HEK293 (cell line): ENCODE results near the gene TBC1D4.

Source experiments
- CTCF ChIA-PET: fragments of 350-600 bp; formaldehyde crosslinking; extraction: SDS; loops from one replicate; lab custom pipeline; 2021; ENCODE audit warnings: antibody characterized with exemption; lab: Yijun Ruan, JAX
- POLR2A ChIA-PET: fragments of 300-600 bp; formaldehyde crosslinking; extraction: SDS; loops from one replicate; lab custom pipeline; 2020; ENCODE audit warnings: antibody characterized with exemption, inconsistent platforms; lab: Yijun Ruan, JAX
- H3K27ac ChIP-seq: fragments of 200-500 bp; sonication (Bioruptor generic); 2 replicates; pipeline ENCODE4 v1.5.1; 2014; ENCODE audit warnings: low read depth, low read length, control low read depth, inconsistent platforms; ENCODE audit errors: extremely low read depth
- H3K36me3 ChIP-seq, 2 experiments: fragments of 200-500 bp in 1 of 2; sonication (Bioruptor generic) in 1 of 2; 1 replicate in 1 of 2; 2 replicates in 1 of 2; pipeline ENCODE4 v1.5.1; 2014 to 2017; ENCODE audit warnings: inconsistent platforms in 2 of 2, low read length in 2 of 2; ENCODE audit not compliant: control insufficient read depth in 2 of 2, insufficient read depth in 1 of 2
- H3K4me1 ChIP-seq: fragments of 200-500 bp; sonication (Bioruptor generic); 2 replicates; pipeline ENCODE4 v1.5.1; 2014; ENCODE audit warnings: mild to moderate bottlenecking, low read length, inconsistent platforms; ENCODE audit not compliant: control insufficient read depth, insufficient read depth
- H3K4me3 ChIP-seq: 2 replicates; pipeline ENCODE4 v1.5.1; 2011; ENCODE audit warnings: low read depth, mild to moderate bottlenecking, control low read depth, low read length, moderate library complexity
- H3K9me3 ChIP-seq: fragments of 200-500 bp; sonication (Bioruptor generic); 2 replicates; pipeline ENCODE4 v1.5.1; 2014; ENCODE audit warnings: low read depth, low read length, inconsistent platforms; ENCODE audit not compliant: control insufficient read depth, insufficient read depth
- BCL11A ChIP-seq: fragments of 450-650 bp; formaldehyde crosslinking; IDR thresholded peaks from 2 replicates; pipeline ENCODE4 v1.5.1; 2016; ENCODE audit warnings: low read depth, missing biosample characterization, missing genetic modification characterization
- GLI2 ChIP-seq: fragments of 450-650 bp; formaldehyde crosslinking; IDR thresholded peaks from 2 replicates; pipeline ENCODE4; 2017; ENCODE audit warnings: missing biosample characterization, missing genetic modification characterization, low read depth, borderline replicate concordance
- HOXC10 ChIP-seq: sonication (generic); formaldehyde crosslinking; IDR thresholded peaks from 2 replicates; pipeline ENCODE4 v1.8.1; 2023; ENCODE audit warnings: mild to moderate bottlenecking, missing genetic modification reagents
- KLF1 ChIP-seq: fragments of 450-650 bp; formaldehyde crosslinking; IDR thresholded peaks from 2 replicates; pipeline ENCODE4 v1.5.1; 2016; ENCODE audit warnings: missing biosample characterization, missing genetic modification characterization
- OVOL3 ChIP-seq: fragments of 450-650 bp; formaldehyde crosslinking; IDR thresholded peaks from 2 replicates; pipeline ENCODE4 v1.5.1; 2016; ENCODE audit warnings: missing biosample characterization, missing genetic modification characterization
- REPIN1 ChIP-seq: fragments of 450-650 bp; formaldehyde crosslinking; IDR thresholded peaks from 2 replicates; pipeline ENCODE4 v1.5.1; 2017; ENCODE audit warnings: missing biosample characterization, missing genetic modification characterization, low read depth
- SP2 ChIP-seq: fragments of 450-650 bp; formaldehyde crosslinking; IDR thresholded peaks from 2 replicates; pipeline ENCODE4 v1.5.1; 2016; ENCODE audit warnings: missing biosample characterization, missing genetic modification characterization
- SP3 ChIP-seq: fragments of 450-650 bp; formaldehyde crosslinking; IDR thresholded peaks from 2 replicates; pipeline ENCODE4 v1.5.1; 2016; ENCODE audit warnings: missing biosample characterization, missing genetic modification characterization
- SP7 ChIP-seq: fragments of 450-650 bp; formaldehyde crosslinking; IDR thresholded peaks from 2 replicates; pipeline ENCODE4 v1.5.1; 2016; ENCODE audit warnings: missing biosample characterization, missing genetic modification characterization
- WT1 ChIP-seq: fragments of 450-650 bp; formaldehyde crosslinking; IDR thresholded peaks from 2 replicates; pipeline ENCODE4 v1.5.1; 2016; ENCODE audit warnings: missing biosample characterization, missing genetic modification characterization
- ZFP69B ChIP-seq: fragments of 450-650 bp; formaldehyde crosslinking; IDR thresholded peaks from 2 replicates; pipeline ENCODE4 v1.5.1; 2016; ENCODE audit warnings: missing biosample characterization, missing genetic modification characterization
- ZNF121 ChIP-seq: fragments of 450-650 bp; formaldehyde crosslinking; IDR thresholded peaks from 2 replicates; pipeline ENCODE4 v1.5.1; 2016; ENCODE audit warnings: missing biosample characterization, missing genetic modification characterization
- ZNF16 ChIP-seq: fragments of 450-650 bp; formaldehyde crosslinking; IDR thresholded peaks from 2 replicates; pipeline ENCODE4 v1.5.1; 2016; ENCODE audit warnings: low read depth, missing biosample characterization, missing genetic modification characterization
- ZNF19 ChIP-seq: fragments of 450-650 bp; formaldehyde crosslinking; IDR thresholded peaks from 2 replicates; pipeline ENCODE4; 2016; ENCODE audit warnings: missing biosample characterization, missing genetic modification characterization, low read depth
- ZNF239 ChIP-seq: fragments of 450-650 bp; formaldehyde crosslinking; IDR thresholded peaks from 2 replicates; pipeline ENCODE4 v1.5.1; 2016; ENCODE audit warnings: missing biosample characterization, missing genetic modification characterization
- ZNF248 ChIP-seq: fragments of 450-650 bp; formaldehyde crosslinking; IDR thresholded peaks from 2 replicates; pipeline ENCODE4 v1.5.1; 2017; ENCODE audit warnings: missing biosample characterization, missing genetic modification characterization
- ZNF266 ChIP-seq: fragments of 450-650 bp; formaldehyde crosslinking; IDR thresholded peaks from 2 replicates; pipeline ENCODE4 v1.5.1; 2016; ENCODE audit warnings: missing biosample characterization, missing genetic modification characterization, low read depth
- ZNF350 ChIP-seq: fragments of 450-650 bp; formaldehyde crosslinking; IDR thresholded peaks from 2 replicates; pipeline ENCODE4 v1.5.0; 2017; ENCODE audit warnings: missing biosample characterization, mild to moderate bottlenecking, missing genetic modification characterization
- ZNF555 ChIP-seq: fragments of 450-650 bp; formaldehyde crosslinking; conservative IDR thresholded peaks from 2 replicates; pipeline ENCODE4 v1.5.1; 2017; ENCODE audit warnings: missing biosample characterization, mild to moderate bottlenecking, missing genetic modification characterization, inconsistent platforms
- ZNF560 ChIP-seq: fragments of 450-650 bp; formaldehyde crosslinking; IDR thresholded peaks from 2 replicates; pipeline ENCODE4 v1.5.1; 2017; ENCODE audit warnings: missing biosample characterization, missing genetic modification characterization, borderline replicate concordance
- ZNF623 ChIP-seq: fragments of 450-650 bp; formaldehyde crosslinking; IDR thresholded peaks from 2 replicates; pipeline ENCODE4 v1.5.1; 2016; ENCODE audit warnings: missing biosample characterization, missing genetic modification characterization
- ZNF626 ChIP-seq: fragments of 450-650 bp; sonication (Bioruptor Pico); formaldehyde crosslinking; IDR thresholded peaks from 2 replicates; pipeline ENCODE4 v1.5.1; 2018; ENCODE audit warnings: missing biosample characterization, missing genetic modification characterization, inconsistent platforms
- ZNF670 ChIP-seq: fragments of 450-650 bp; formaldehyde crosslinking; IDR thresholded peaks from 2 replicates; pipeline ENCODE4 v1.5.1; 2016; ENCODE audit warnings: missing biosample characterization, missing genetic modification characterization, low read depth
- ZNF707 ChIP-seq: fragments of 450-650 bp; formaldehyde crosslinking; IDR thresholded peaks from 2 replicates; pipeline ENCODE4 v1.5.1; 2016; ENCODE audit warnings: missing biosample characterization, missing genetic modification characterization
- ZNF785 ChIP-seq: fragments of 450-650 bp; formaldehyde crosslinking; IDR thresholded peaks from 2 replicates; pipeline ENCODE4 v1.5.1; 2016; ENCODE audit warnings: missing biosample characterization, missing genetic modification characterization
- ZSCAN16 ChIP-seq: fragments of 450-650 bp; formaldehyde crosslinking; IDR thresholded peaks from 2 replicates; pipeline ENCODE4 v1.5.1; 2016; ENCODE audit warnings: missing biosample characterization, missing genetic modification characterization
- TF ChIP-seq, protein P1 (sequence below): fragments of 450-650 bp; formaldehyde crosslinking; IDR thresholded peaks from 2 replicates; pipeline ENCODE4 v1.5.1; 2016; ENCODE audit warnings: missing biosample characterization, missing genetic modification characterization
- TF ChIP-seq, protein P2 (sequence below): fragments of 450-650 bp; formaldehyde crosslinking; IDR thresholded peaks from 2 replicates; pipeline ENCODE4 v1.5.1; 2016; ENCODE audit warnings: missing biosample characterization, missing genetic modification characterization, low read depth
- TF ChIP-seq, protein P3 (sequence below): fragments of 450-650 bp; formaldehyde crosslinking; IDR thresholded peaks from 2 replicates; pipeline ENCODE4 v1.5.1; 2017; ENCODE audit warnings: missing biosample characterization, missing genetic modification characterization
- TF ChIP-seq, protein P4 (sequence below): fragments of 450-650 bp; formaldehyde crosslinking; IDR thresholded peaks from 2 replicates; pipeline ENCODE4 v1.5.1; 2017; ENCODE audit warnings: missing biosample characterization, missing genetic modification characterization

The TBC1D4 gene

DNA sequence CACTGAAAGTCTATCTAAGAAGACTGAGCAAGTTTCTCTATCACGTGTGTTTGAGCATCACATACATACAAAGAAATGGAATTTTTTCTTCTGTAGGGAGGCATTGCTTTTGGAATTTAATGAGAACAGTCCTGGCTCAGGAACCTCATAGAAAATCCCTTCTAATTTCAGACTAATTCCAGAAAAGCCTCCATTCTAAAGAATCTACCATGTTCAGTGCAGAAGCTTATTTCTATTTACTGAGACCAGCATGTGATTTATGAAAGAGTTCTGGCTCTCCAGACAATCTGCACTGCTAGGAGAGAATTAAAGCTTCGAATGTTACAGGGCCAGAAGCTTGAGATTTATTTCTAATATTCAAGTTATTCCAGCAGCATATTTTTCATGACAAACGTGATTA lies 186.8 kb downstream of the TBC1D4 start:
- CTCF ChIA-PET, result no interaction called here
- Histone ChIP-seq H3K36me3 (peaks cover 0 to 22% of the 10 kb centered on the region in 2 experiments; a peak in 1 of 3 replicates), H3K27ac (no peak overlapping the region), H3K9me3 (no peaks in the 10 kb centered on the region), H3K4me1 (no peaks in the 10 kb centered on the region), H3K4me3 (no peak overlapping the region)
- POLR2A ChIA-PET, result no interaction called here
- TF ChIP-seq KLF1 (tag by site-specific recombination) (no peak), ZFP69B (tag by site-specific recombination) (no peak), ZNF626 (no peak), HOXC10 (no peak), WT1 (tag by site-specific recombination) (no peak), ZNF707 (no peak)
- TF ChIP-seq, protein P1, sequence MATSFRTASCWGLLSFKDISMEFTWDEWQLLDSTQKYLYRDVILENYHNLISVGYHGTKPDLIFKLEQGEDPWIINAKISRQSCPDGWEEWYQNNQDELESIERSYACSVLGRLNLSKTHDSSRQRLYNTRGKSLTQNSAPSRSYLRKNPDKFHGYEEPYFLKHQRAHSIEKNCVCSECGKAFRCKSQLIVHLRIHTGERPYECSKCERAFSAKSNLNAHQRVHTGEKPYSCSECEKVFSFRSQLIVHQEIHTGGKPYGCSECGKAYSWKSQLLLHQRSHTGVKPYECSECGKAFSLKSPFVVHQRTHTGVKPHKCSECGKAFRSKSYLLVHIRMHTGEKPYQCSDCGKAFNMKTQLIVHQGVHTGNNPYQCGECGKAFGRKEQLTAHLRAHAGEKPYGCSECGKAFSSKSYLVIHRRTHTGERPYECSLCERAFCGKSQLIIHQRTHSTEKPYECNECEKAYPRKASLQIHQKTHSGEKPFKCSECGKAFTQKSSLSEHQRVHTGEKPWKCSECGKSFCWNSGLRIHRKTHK, result no peak

DNA sequence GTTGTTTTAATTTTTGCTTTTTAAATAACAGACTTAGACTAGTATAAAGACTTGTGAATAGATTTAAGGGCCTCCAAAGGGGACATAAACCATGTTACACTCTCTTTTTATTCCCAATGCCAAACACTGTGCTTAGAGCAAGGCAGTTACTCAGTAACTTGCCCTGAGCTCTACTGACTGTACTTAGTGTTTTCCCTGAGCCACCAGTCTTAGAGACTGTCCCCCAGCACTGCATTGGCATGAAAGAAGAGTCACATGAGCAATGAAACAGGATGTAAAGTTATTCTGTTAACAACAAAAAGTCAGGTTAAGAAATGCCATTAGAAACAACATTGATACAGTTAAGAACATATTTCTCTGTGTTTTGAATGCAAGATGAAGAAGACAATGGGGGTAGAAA lies 187.9 kb downstream of the TBC1D4 start:
- ChIA-PET POLR2A (no interaction called here), CTCF (no interaction called here)
- Histone ChIP-seq H3K36me3 (peaks cover 0 to 18% of the 10 kb centered on the region in 2 experiments; a peak in 1 of 3 replicates), H3K4me3 (no peak overlapping the region), H3K4me1 (no peaks in the 10 kb centered on the region), H3K27ac (no peak overlapping the region), H3K9me3 (no peaks in the 10 kb centered on the region)
- TF ChIP-seq GLI2 (tag by site-specific recombination) (no peak), ZNF266 (tag by site-specific recombination) (no peak), ZNF239 (tag by site-specific recombination) (no peak), ZNF670 (tag by site-specific recombination) (no peak), BCL11A (tag by site-specific recombination) (no peak), ZNF121 (no peak), ZNF248 (tag by site-specific recombination) (no peak), ZNF623 (no peak), OVOL3 (tag by site-specific recombination) (no peak), ZNF16 (tag by site-specific recombination) (no peak), KLF1 (tag by site-specific recombination) (no peak), ZNF785 (no peak)
- TF ChIP-seq, protein P2, sequence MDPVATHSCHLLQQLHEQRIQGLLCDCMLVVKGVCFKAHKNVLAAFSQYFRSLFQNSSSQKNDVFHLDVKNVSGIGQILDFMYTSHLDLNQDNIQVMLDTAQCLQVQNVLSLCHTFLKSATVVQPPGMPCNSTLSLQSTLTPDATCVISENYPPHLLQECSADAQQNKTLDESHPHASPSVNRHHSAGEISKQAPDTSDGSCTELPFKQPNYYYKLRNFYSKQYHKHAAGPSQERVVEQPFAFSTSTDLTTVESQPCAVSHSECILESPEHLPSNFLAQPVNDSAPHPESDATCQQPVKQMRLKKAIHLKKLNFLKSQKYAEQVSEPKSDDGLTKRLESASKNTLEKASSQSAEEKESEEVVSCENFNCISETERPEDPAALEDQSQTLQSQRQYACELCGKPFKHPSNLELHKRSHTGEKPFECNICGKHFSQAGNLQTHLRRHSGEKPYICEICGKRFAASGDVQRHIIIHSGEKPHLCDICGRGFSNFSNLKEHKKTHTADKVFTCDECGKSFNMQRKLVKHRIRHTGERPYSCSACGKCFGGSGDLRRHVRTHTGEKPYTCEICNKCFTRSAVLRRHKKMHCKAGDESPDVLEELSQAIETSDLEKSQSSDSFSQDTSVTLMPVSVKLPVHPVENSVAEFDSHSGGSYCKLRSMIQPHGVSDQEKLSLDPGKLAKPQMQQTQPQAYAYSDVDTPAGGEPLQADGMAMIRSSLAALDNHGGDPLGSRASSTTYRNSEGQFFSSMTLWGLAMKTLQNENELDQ (tag by site-specific recombination), result no peak
- TF ChIP-seq, protein P3, sequence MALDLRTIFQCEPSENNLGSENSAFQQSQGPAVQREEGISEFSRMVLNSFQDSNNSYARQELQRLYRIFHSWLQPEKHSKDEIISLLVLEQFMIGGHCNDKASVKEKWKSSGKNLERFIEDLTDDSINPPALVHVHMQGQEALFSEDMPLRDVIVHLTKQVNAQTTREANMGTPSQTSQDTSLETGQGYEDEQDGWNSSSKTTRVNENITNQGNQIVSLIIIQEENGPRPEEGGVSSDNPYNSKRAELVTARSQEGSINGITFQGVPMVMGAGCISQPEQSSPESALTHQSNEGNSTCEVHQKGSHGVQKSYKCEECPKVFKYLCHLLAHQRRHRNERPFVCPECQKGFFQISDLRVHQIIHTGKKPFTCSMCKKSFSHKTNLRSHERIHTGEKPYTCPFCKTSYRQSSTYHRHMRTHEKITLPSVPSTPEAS (tag by site-specific recombination), result no peak

DNA sequence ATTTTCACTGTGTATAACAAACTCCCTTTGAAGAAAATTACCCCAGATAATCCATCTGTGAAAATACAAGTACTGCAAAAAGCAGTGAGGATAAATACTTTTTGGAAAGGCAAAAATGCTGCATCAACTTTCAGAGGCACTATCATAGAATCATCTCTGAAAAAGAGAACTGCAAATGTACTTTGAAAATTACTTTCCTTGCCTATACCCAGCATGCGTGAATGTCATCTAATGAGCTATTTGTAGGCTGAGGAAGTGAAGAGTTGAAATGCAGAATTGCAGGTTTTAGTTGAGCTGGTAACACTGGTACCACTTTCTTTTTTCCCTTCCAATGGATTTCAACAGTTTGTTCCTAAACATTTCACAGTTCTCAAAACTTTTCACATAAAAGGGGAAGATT lies 196.7 kb downstream of the TBC1D4 start:
- CTCF ChIA-PET, result no interaction called here
- TF ChIP-seq ZNF350 (tag by site-specific recombination) (no peak), ZNF560 (tag by site-specific recombination) (no peak), ZNF19 (tag by site-specific recombination) (no peak), ZNF555 (tag by site-specific recombination) (no peak), REPIN1 (tag by site-specific recombination) (no peak), SP2 (tag by site-specific recombination) (no peak), SP7 (tag by site-specific recombination) (no peak), ZSCAN16 (tag by site-specific recombination) (no peak), SP3 (no peak)
- TF ChIP-seq, protein P4, sequence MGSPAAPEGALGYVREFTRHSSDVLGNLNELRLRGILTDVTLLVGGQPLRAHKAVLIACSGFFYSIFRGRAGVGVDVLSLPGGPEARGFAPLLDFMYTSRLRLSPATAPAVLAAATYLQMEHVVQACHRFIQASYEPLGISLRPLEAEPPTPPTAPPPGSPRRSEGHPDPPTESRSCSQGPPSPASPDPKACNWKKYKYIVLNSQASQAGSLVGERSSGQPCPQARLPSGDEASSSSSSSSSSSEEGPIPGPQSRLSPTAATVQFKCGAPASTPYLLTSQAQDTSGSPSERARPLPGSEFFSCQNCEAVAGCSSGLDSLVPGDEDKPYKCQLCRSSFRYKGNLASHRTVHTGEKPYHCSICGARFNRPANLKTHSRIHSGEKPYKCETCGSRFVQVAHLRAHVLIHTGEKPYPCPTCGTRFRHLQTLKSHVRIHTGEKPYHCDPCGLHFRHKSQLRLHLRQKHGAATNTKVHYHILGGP (tag by site-specific recombination), result no peak

More for the DNA sequence above, 196.7 kb downstream of the TBC1D4 start:
- POLR2A ChIA-PET, result no interaction called here
- no peak overlapping the region for H3K27ac ChIP-seq
- peaks cover 0 to 36% of the 10 kb centered on the region in 2 experiments; a peak in 1 of 3 replicates for H3K36me3 ChIP-seq
- no peaks in the 10 kb centered on the region for H3K4me1 ChIP-seq
- H3K4me3 ChIP-seq, result no peak overlapping the region
- no peaks in the 10 kb centered on the region for H3K9me3 ChIP-seq
